ENCODE data around the gene CCHCR1. TPM values are rescaled to one million over a fixed set of nuclear protein-coding genes. Genes with fewer than 3 reads are reported as not detected.

Gene CCHCR1
- total and polyA plus RNA-seq, 9 of the 15 experiments (the other 6 are each of a cell fraction or from before 2014, with no cell fraction given) = 1.2 to 47.3 (median 32.0) TPM

DNA sequence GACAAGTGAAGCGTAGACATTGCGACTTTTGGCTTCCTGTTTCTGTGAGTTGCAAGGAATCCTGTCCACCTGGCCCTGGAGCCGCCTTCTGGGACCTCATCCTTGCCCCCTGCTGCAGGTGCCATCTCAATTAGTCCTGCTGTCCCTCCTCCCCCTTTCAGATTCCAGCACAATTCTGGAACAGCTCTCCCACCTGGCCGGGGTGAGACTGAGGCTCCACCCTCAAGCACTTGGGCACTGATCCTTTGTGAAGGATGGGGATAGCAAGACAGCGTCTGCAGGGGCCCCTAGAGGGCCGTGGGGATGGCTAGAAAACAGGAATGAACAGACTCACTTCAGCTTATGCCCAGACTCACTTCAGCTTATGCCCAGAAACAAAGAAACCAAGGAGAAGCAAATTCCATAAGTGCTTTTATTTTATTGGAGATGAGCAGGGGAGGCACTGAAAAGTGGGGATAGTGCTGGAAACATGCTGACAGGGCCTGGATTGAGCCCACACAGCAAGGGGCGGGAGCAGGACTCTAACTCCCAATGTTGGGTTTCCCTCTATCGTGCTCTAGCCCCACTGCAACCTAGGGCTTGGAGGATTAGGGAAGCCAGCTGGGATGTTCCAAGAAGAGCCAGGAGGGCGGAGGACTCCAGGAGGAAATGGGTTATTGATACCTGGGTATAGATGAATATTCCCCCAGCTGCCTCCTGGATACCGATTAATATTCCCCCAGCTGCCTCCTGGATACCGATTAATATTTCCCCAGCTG, 46.6 kb downstream of the CCHCR1 start:
- H3K4me3 ChIP-seq = no peak overlapping the region
- no peak overlapping the region for H3K9ac ChIP-seq (ENCODE audit: insufficient read depth in 1 of 2, low read depth in 2 of 2, low read length in 2 of 2)
- 1% methylated on average over 11 of the region's 11 CpGs for WGBS (ENCODE audit: insufficient coverage, low coverage, missing lambda C conversion rate)
- no peaks in the 10 kb centered on the region for H3K79me2 ChIP-seq (ENCODE audit: control insufficient read depth, insufficient read depth, low read length)
- POLR2A ChIA-PET = interaction anchor here (0.6 to 1.1 kb wide), 3 partner anchors 181 to 494 kb away, joined by 3 read pairs; no protein-coding TSS in a partner anchor
- no peak overlapping the region for H2AFZ ChIP-seq (ENCODE audit: low read depth, low read length)
- no peaks in the 10 kb centered on the region for H3K9me3 ChIP-seq (replicated peaks; ENCODE audit: control insufficient read depth, insufficient read depth, low read depth, low read length)
- in situ Hi-C loops (cut with MboI) (no loop called here), intact Hi-C loops (cut with micrococcal nuclease) (no loop called here)
- H3K4me1 ChIP-seq (replicated peaks in 1 of 2; ENCODE audit: control insufficient read depth in 2 of 2, insufficient read depth in 2 of 2, low read length in 2 of 2) = no peaks in the 10 kb centered on the region; a peak in 3 of 5 replicates
- TF ChIP-seq ZNF780A (CRISPR knock-in tag; IDR thresholded peaks at IDR 0.05) = no peak
- no peak for TF ChIP-seq ZNF212 (CRISPR knock-in tag; IDR thresholded peaks at IDR 0.05)
- TF ChIP-seq ETV6 (IDR thresholded peaks at IDR 0.05; ENCODE audit: borderline replicate concordance in 1 of 2, low read depth in 2 of 2, low read length in 1 of 2) = no peak
- TF ChIP-seq ETV6 (CRISPR knock-in tag; IDR thresholded peaks at IDR 0.05; ENCODE audit: borderline replicate concordance) = no peak
- no peak for TF ChIP-seq L3MBTL2 (IDR thresholded peaks at IDR 0.05)
- TF ChIP-seq, protein P1, sequence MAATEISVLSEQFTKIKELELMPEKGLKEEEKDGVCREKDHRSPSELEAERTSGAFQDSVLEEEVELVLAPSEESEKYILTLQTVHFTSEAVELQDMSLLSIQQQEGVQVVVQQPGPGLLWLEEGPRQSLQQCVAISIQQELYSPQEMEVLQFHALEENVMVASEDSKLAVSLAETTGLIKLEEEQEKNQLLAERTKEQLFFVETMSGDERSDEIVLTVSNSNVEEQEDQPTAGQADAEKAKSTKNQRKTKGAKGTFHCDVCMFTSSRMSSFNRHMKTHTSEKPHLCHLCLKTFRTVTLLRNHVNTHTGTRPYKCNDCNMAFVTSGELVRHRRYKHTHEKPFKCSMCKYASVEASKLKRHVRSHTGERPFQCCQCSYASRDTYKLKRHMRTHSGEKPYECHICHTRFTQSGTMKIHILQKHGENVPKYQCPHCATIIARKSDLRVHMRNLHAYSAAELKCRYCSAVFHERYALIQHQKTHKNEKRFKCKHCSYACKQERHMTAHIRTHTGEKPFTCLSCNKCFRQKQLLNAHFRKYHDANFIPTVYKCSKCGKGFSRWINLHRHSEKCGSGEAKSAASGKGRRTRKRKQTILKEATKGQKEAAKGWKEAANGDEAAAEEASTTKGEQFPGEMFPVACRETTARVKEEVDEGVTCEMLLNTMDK (IDR thresholded peaks at IDR 0.05; ENCODE audit: borderline replicate concordance, insufficient read depth, low read depth, low read length, poor library complexity, severe bottlenecking) = peak; percentile 2
- no peak overlapping the region for H3K27ac ChIP-seq (ENCODE audit: extremely low read depth, low read depth, low read length)
- H3K4me2 ChIP-seq (ENCODE audit: insufficient read depth, low read length) = no peak overlapping the region
- no peaks in the 10 kb centered on the region for H3K36me3 ChIP-seq (ENCODE audit: control insufficient read depth, insufficient read depth, low read length)
- FAIRE-seq = no peak
- ATAC-seq = peak; percentile 38; the same call in 1 of the 3 replicates
- peaks cover 3% of the 10 kb centered on the region; the same call in 1 of the 2 replicates for H4K20me1 ChIP-seq (replicated peaks; ENCODE audit: control insufficient read depth, insufficient read depth, low read length)
- DNase-seq (ENCODE audit: extremely low read depth in 1 of 4, low spot score in 3 of 4) = no peak
- peaks cover 62 to 78% of the 10 kb centered on the region in 2 experiments for H3K27me3 ChIP-seq (ENCODE audit: control insufficient read depth in 2 of 2, insufficient read depth in 2 of 2, low read length in 2 of 2)
- no TSS peak for BruUV-seq (replicated peaks)
- CTCF ChIA-PET (ENCODE audit: low intra/inter-chr PET ratio) = no interaction called here
- H3K9me1 ChIP-seq (ENCODE audit: control insufficient read depth, insufficient read depth, low read length) = no peaks in the 10 kb centered on the region
